Breast epithelium (tissue), 3 donors: ENCODE measurements around the gene PLGRKT.

ENCODE experiments used
- CTCF ChIP-seq, 3 donors: fragments of 450-650 bp; IDR thresholded peaks; one replicate each; pipeline ENCODE4 v1.5.1; 2016 to 2017; ENCODE audit warnings: antibody characterized with exemption in 3 of 3, mild to moderate bottlenecking in 3 of 3, moderate library complexity in 3 of 3
- POLR2A ChIP-seq: fragments of 450-650 bp; IDR thresholded peaks from one replicate; pipeline ENCODE4 v1.6.1; 2016; ENCODE audit warnings: antibody characterized with exemption, mild to moderate bottlenecking, moderate library complexity

DNA sequence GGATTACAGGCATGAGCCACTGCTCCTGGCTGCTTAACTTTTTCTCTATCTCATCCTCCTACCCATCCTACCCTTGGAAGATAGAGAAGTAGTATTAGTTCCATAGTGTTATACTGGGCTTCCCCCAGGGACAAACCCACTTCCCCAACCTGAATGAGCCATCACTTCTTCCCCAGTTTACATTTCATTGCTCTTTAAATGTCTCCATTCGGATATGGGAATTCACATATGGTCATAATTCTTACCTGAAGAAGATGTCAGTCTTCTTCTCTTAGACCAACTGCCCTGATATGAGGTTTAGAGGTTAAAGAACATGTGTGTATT lies 14.5 kb upstream of the PLGRKT start:
- TF ChIP-seq POLR2A (no peak), CTCF (IDR thresholded peaks at IDR 0.05) (no peak)
